Liver (tissue), 3 donors: ENCODE measurements around the gene P2RY6.

Source experiments
- ATF3 ChIP-seq: IDR thresholded peaks from 2 replicates; pipeline ENCODE4 v1.6.1; 2016; ENCODE audit warnings: antibody characterized with exemption
- CTCF ChIP-seq: fragments of 150-350 bp; IDR thresholded peaks from 2 replicates; pipeline ENCODE4 v1.5.1; 2017; ENCODE audit warnings: improper control_type of control experiment, low read depth, low read length; ENCODE audit not compliant: missing input control
- GABPA ChIP-seq, 2 donors: IDR thresholded peaks in 1 of 2; conservative IDR thresholded peaks in 1 of 2; 2 replicates each; pipeline ENCODE4 v1.6.1; 2016; ENCODE audit warnings: antibody characterized with exemption in 2 of 2, mild to moderate bottlenecking in 1 of 2, moderate library complexity in 1 of 2
- HNF4A ChIP-seq, 2 donors: conservative IDR thresholded peaks; 2 replicates each; pipeline ENCODE4 v1.6.1; 2016; ENCODE audit warnings: antibody characterized with exemption in 2 of 2, mild to moderate bottlenecking in 2 of 2
- MAX ChIP-seq: IDR thresholded peaks from 2 replicates; pipeline ENCODE4 v1.6.1; 2016; ENCODE audit warnings: antibody characterized with exemption
- RAD21 ChIP-seq, 2 donors: IDR thresholded peaks; 2 replicates each; pipeline ENCODE4 v1.6.1; 2016; ENCODE audit warnings: antibody characterized with exemption in 2 of 2, mild to moderate bottlenecking in 2 of 2
- REST ChIP-seq: IDR thresholded peaks from 2 replicates; pipeline ENCODE4 v1.6.1; 2016; ENCODE audit warnings: antibody characterized with exemption, mild to moderate bottlenecking
- SP1 ChIP-seq: IDR thresholded peaks from 2 replicates; pipeline ENCODE4 v1.6.1; 2018; ENCODE audit warnings: antibody characterized with exemption, mild to moderate bottlenecking
- TAF1 ChIP-seq: conservative IDR thresholded peaks from 2 replicates; pipeline ENCODE4 v1.6.1; 2016; ENCODE audit warnings: antibody characterized with exemption, mild to moderate bottlenecking
- YY1 ChIP-seq: IDR thresholded peaks from 2 replicates; pipeline ENCODE4 v1.6.1; 2016; ENCODE audit warnings: antibody characterized with exemption, mild to moderate bottlenecking
- donor health status: healthy.
- donor health status: healthy.

GRCh38 chr11:73326929-73327811, 55.0 kb downstream of the P2RY6 start:
- TF ChIP-seq CTCF: no peak
- no peak for TF ChIP-seq TAF1
- no peak for TF ChIP-seq ATF3
- TF ChIP-seq GABPA (IDR thresholded peaks at IDR 0.05 in 1 of 2, conservative IDR thresholded peaks at IDR 0.05 in 1 of 2): no peak
- no peak for TF ChIP-seq HNF4A (conservative IDR thresholded peaks at IDR 0.05)
- no peak for TF ChIP-seq MAX
- no peak for TF ChIP-seq YY1
- no peak for TF ChIP-seq REST
- no peak for TF ChIP-seq RAD21 (IDR thresholded peaks at IDR 0.05)
- no peak for TF ChIP-seq SP1
